Stimulated activated naive CD8-positive, alpha-beta T cell treated with anti-CD3 and anti-CD28 coated beads, Interleukin-15, Interleukin-2, amounts not matched to agents 100 ng/mL and 50 ng/mL, for 24 hours (primary cell): ENCODE measurements around the gene CLEC2D.
"Not testable (repeated sequence)": the region's sequence is repeated elsewhere in the genome, so short reads cannot be mapped to it uniquely, and the experiment has no call there.

ENCODE experiments used
- H3K27ac Mint-ChIP-seq: one replicate; pipeline ENCODE4 v1.8.0; 2021; ENCODE audit warnings: mild to moderate bottlenecking, mixed read lengths
- H3K27me3 Mint-ChIP-seq: one replicate; pipeline ENCODE4 v1.8.0; 2021; ENCODE audit warnings: mixed read lengths
- H3K36me3 Mint-ChIP-seq: one replicate; pipeline ENCODE4 v1.8.0; 2021; ENCODE audit warnings: low read depth, mixed read lengths
- H3K4me1 Mint-ChIP-seq: one replicate; pipeline ENCODE4 v1.8.0; 2021; ENCODE audit warnings: low read depth, mixed read lengths
- H3K4me3 Mint-ChIP-seq: one replicate; pipeline ENCODE4 v1.8.0; 2021; ENCODE audit warnings: mild to moderate bottlenecking, mixed read lengths
- H3K9me3 Mint-ChIP-seq: one replicate; pipeline ENCODE4 v1.8.0; 2021; ENCODE audit warnings: mixed read lengths

The CLEC2D gene

GRCh38 chr12:9719790-9720189 lies 50.3 kb downstream of the CLEC2D start:
- Mint-ChIP-seq H3K27ac (peak overlapping the region; percentile 49), H3K4me1 (peaks cover 66% of the 10 kb centered on the region), H3K36me3 (peaks cover 29% of the 10 kb centered on the region), H3K27me3 (peaks cover 3% of the 10 kb centered on the region), H3K9me3 (no peaks in the 10 kb centered on the region), H3K4me3 (no peak overlapping the region)

GRCh38 chr12:9721394-9722092 lies 52.0 kb downstream of the CLEC2D start:
- peaks cover 3% of the 10 kb centered on the region for H3K27me3 Mint-ChIP-seq
- H3K4me3 Mint-ChIP-seq: peak overlapping the region; percentile 22
- H3K9me3 Mint-ChIP-seq: no peaks in the 10 kb centered on the region
- H3K27ac Mint-ChIP-seq: peak overlapping the region; percentile 59
- peaks cover 54% of the 10 kb centered on the region for H3K4me1 Mint-ChIP-seq
- peaks cover 20% of the 10 kb centered on the region for H3K36me3 Mint-ChIP-seq

- Mint-ChIP-seq H3K27me3 (peaks cover 3% of the 10 kb centered on the region), H3K4me3 (no peak overlapping the region), H3K9me3 (no peaks in the 10 kb centered on the region), H3K36me3 (peaks cover 20% of the 10 kb centered on the region), H3K27ac (no peak overlapping the region), H3K4me1 (peaks cover 45% of the 10 kb centered on the region)
Measured at GRCh38 chr12:9724023-9724422, 54.5 kb downstream of the CLEC2D start.

- Mint-ChIP-seq H3K27me3 (peaks cover 3% of the 10 kb centered on the region), H3K4me3 (no peak overlapping the region), H3K36me3 (peaks cover 20% of the 10 kb centered on the region), H3K27ac (no peak overlapping the region), H3K4me1 (peaks cover 39% of the 10 kb centered on the region), H3K9me3 (no peaks in the 10 kb centered on the region)
Measured at GRCh38 chr12:9725213-9725870, 55.8 kb downstream of the CLEC2D start.

- H3K4me1 Mint-ChIP-seq: peaks cover 38% of the 10 kb centered on the region
- H3K9me3 Mint-ChIP-seq: no peaks in the 10 kb centered on the region
- H3K27ac Mint-ChIP-seq: no peak overlapping the region
- peaks cover 2% of the 10 kb centered on the region for H3K36me3 Mint-ChIP-seq
- no peaks in the 10 kb centered on the region for H3K27me3 Mint-ChIP-seq
- no peak overlapping the region for H3K4me3 Mint-ChIP-seq
Measured at GRCh38 chr12:9727813-9728212, 58.3 kb downstream of the CLEC2D start.

- peaks cover 44% of the 10 kb centered on the region for H3K4me1 Mint-ChIP-seq
- H3K4me3 Mint-ChIP-seq: no peak overlapping the region
- peaks cover 4% of the 10 kb centered on the region for H3K36me3 Mint-ChIP-seq
- H3K27ac Mint-ChIP-seq: no peak overlapping the region
- no peaks in the 10 kb centered on the region for H3K27me3 Mint-ChIP-seq
- no peaks in the 10 kb centered on the region for H3K9me3 Mint-ChIP-seq
Measured at GRCh38 chr12:9729082-9729481, 59.6 kb downstream of the CLEC2D start.

- Mint-ChIP-seq H3K9me3 (no peaks in the 10 kb centered on the region), H3K36me3 (peaks cover 4% of the 10 kb centered on the region), H3K27ac (no peak overlapping the region), H3K4me3 (no peak overlapping the region), H3K4me1 (peaks cover 45% of the 10 kb centered on the region), H3K27me3 (no peaks in the 10 kb centered on the region)
Measured at GRCh38 chr12:9730011-9730410, 60.5 kb downstream of the CLEC2D start.

- Mint-ChIP-seq H3K4me1 (peaks cover 43% of the 10 kb centered on the region), H3K27ac (peak overlapping the region; percentile 21), H3K36me3 (peaks cover 4% of the 10 kb centered on the region), H3K4me3 (peak overlapping the region; percentile 82), H3K27me3 (no peaks in the 10 kb centered on the region), H3K9me3 (no peaks in the 10 kb centered on the region)
Measured at GRCh38 chr12:9730591-9730990, 61.1 kb downstream of the CLEC2D start.

GRCh38 chr12:9731393-9731792 lies 61.9 kb downstream of the CLEC2D start:
- peaks cover 4% of the 10 kb centered on the region for H3K36me3 Mint-ChIP-seq
- H3K9me3 Mint-ChIP-seq: no peaks in the 10 kb centered on the region
- peaks cover 48% of the 10 kb centered on the region for H3K4me1 Mint-ChIP-seq
- peak overlapping the region; percentile 82 for H3K4me3 Mint-ChIP-seq
- H3K27ac Mint-ChIP-seq: peak overlapping the region; percentile 90
- no peaks in the 10 kb centered on the region for H3K27me3 Mint-ChIP-seq

GRCh38 chr12:9731797-9732196 lies 62.3 kb downstream of the CLEC2D start:
- Mint-ChIP-seq H3K27ac (peak overlapping the region; percentile 90), H3K4me1 (peaks cover 52% of the 10 kb centered on the region), H3K36me3 (peaks cover 4% of the 10 kb centered on the region), H3K27me3 (no peaks in the 10 kb centered on the region), H3K9me3 (no peaks in the 10 kb centered on the region), H3K4me3 (peak overlapping the region; percentile 82)

- Mint-ChIP-seq H3K27me3 (no peaks in the 10 kb centered on the region), H3K27ac (peak within 1 kb of the TSS; percentile 90), H3K9me3 (no peaks in the 10 kb centered on the region), H3K36me3 (peaks cover 4% of the 10 kb centered on the region), H3K4me3 (peak within 1 kb of the TSS; percentile 82), H3K4me1 (peaks cover 64% of the 10 kb centered on the region)
Measured at GRCh38 chr12:9732921-9733461, 63.5 kb downstream of the CLEC2D start, which contains the start of gene CLECL1. TSS of gene CLECL1 (minus strand) at chr12:9733097.

GRCh38 chr12:9735601-9736000 lies 66.1 kb downstream of the CLEC2D start:
- Mint-ChIP-seq H3K4me1 (peaks cover 78% of the 10 kb centered on the region), H3K27me3 (no peaks in the 10 kb centered on the region), H3K36me3 (peaks cover 4% of the 10 kb centered on the region), H3K4me3 (no peak overlapping the region), H3K27ac (no peak overlapping the region), H3K9me3 (no peaks in the 10 kb centered on the region)

GRCh38 chr12:9736936-9737705 lies 67.6 kb downstream of the CLEC2D start:
- peak overlapping the region; percentile 88 for H3K27ac Mint-ChIP-seq
- peaks cover 4% of the 10 kb centered on the region for H3K36me3 Mint-ChIP-seq
- no peaks in the 10 kb centered on the region for H3K9me3 Mint-ChIP-seq
- H3K27me3 Mint-ChIP-seq: no peaks in the 10 kb centered on the region
- peaks cover 77% of the 10 kb centered on the region for H3K4me1 Mint-ChIP-seq
- H3K4me3 Mint-ChIP-seq: peak overlapping the region; percentile 72

- not testable (repeated sequence) for H3K27me3 Mint-ChIP-seq, H3K36me3 Mint-ChIP-seq, H3K9me3 Mint-ChIP-seq
- Mint-ChIP-seq H3K4me3 (peak overlapping the region; percentile 32), H3K27ac (peak overlapping the region; percentile 88), H3K4me1 (peaks cover 77% of the 10 kb centered on the region)
Measured at GRCh38 chr12:9738905-9739304, 69.4 kb downstream of the CLEC2D start.
